K562 (cell line): Measurements from ENCODE around the gene HDAC1. TPM values are rescaled to one million over a fixed set of nuclear protein-coding genes. Genes with fewer than 3 reads are reported as not detected.

Experiments
- BCL6 ChIP-seq: fragments of 250-450 bp; sonication (Bioruptor Pico); IDR thresholded peaks from 2 replicates; pipeline ENCODE4 v1.4.0; 2020
- CEBPG ChIP-seq, 3 experiments: fragments of 200-800 bp in 1 of 3; sonication (Bioruptor generic) in 1 of 3; sonication (generic) in 1 of 3; formaldehyde crosslinking in 1 of 3; IDR thresholded peaks in 2 of 3; conservative IDR thresholded peaks in 1 of 3; 2 replicates each; pipeline versions ENCODE4 v1.6.1 to v1.8.0; 2016 to 2022; ENCODE audit warnings: missing compliant biosample characterization in 2 of 3, missing genetic modification characterization in 2 of 3, mild to moderate bottlenecking in 1 of 3, missing genetic modification reagents in 1 of 3
- FOXM1 ChIP-seq, 2 experiments: fragments of 450-650 bp in 1 of 2; sonication (generic) in 1 of 2; formaldehyde crosslinking in 1 of 2; IDR thresholded peaks; 2 replicates each; pipeline versions ENCODE4 v1.6.1 to v1.9.0; 2017 to 2022; ENCODE audit warnings: low read depth in 2 of 2, mild to moderate bottlenecking in 2 of 2, missing genetic modification reagents in 1 of 2, moderate library complexity in 1 of 2
- HEY1 ChIP-seq: fragments of 250-450 bp; sonication (Bioruptor Pico); IDR thresholded peaks from 2 replicates; pipeline ENCODE4 v1.5.0; 2020; ENCODE audit warnings: mild to moderate bottlenecking, moderate library complexity, borderline replicate concordance
- MEIS2 ChIP-seq: fragments of 450-650 bp; IDR thresholded peaks from 2 replicates; pipeline ENCODE4 v1.6.1; 2014; ENCODE audit warnings: mild to moderate bottlenecking; ENCODE audit not compliant: partially characterized antibody
- PCBP2 ChIP-seq: fragments of 200-400 bp; formaldehyde crosslinking; IDR thresholded peaks from 2 replicates; pipeline ENCODE4 v1.6.1; 2018; ENCODE audit warnings: low read length, low read depth, mild to moderate bottlenecking, moderate library complexity; ENCODE audit not compliant: poor library complexity, severe bottlenecking
- POLR2AphosphoS2 ChIP-seq: IDR thresholded peaks from 2 replicates; pipeline ENCODE4 v1.6.1; 2012; ENCODE audit warnings: low read length, improper control_type of control experiment
- RBM15 ChIP-seq: fragments of 200-400 bp; formaldehyde crosslinking; IDR thresholded peaks from 2 replicates; pipeline ENCODE4 v1.6.1; 2018; ENCODE audit warnings: mild to moderate bottlenecking, low read length, moderate library complexity; ENCODE audit not compliant: insufficient read depth
- SMARCB1 ChIP-seq: IDR thresholded peaks from 2 replicates; pipeline ENCODE4 v1.6.1; 2011; ENCODE audit warnings: improper control_type of control experiment, low read depth; ENCODE audit not compliant: insufficient read length
- SNIP1 ChIP-seq: fragments of 450-650 bp; IDR thresholded peaks from 2 replicates; pipeline ENCODE4 v1.7.1; 2017; ENCODE audit warnings: low read depth, mild to moderate bottlenecking
- XRCC4 ChIP-seq: IDR thresholded peaks from one replicate; pipeline ENCODE4 v1.6.1; 2011; ENCODE audit not compliant: insufficient read depth, insufficient read length; ENCODE audit errors: extremely low read depth
- ZC3H4 ChIP-seq: sonication (generic); formaldehyde crosslinking; IDR thresholded peaks from 2 replicates; pipeline ENCODE4 v1.9.0; 2021; ENCODE audit warnings: missing genetic modification reagents, borderline replicate concordance
- ZNF41 ChIP-seq: fragments of 250-450 bp; sonication (Bioruptor Pico); conservative IDR thresholded peaks from 2 replicates; pipeline ENCODE4 v1.4.0; 2020; ENCODE audit warnings: mild to moderate bottlenecking
- ZNF785 ChIP-seq: fragments of 250-450 bp; sonication (Bioruptor Pico); IDR thresholded peaks from 2 replicates; pipeline ENCODE4 v1.4.0; 2020; ENCODE audit warnings: mild to moderate bottlenecking
- ZNF830 ChIP-seq: fragments of 250-450 bp; sonication (Bioruptor Pico); IDR thresholded peaks from 2 replicates; pipeline ENCODE4 v1.5.0; 2021; ENCODE audit warnings: mild to moderate bottlenecking
- polyA plus RNA-seq, 8 experiments: library from polyadenylated mRNA; depleted of rRNA in 4 of 8; stranded (reverse) in 5 of 8; unstranded in 3 of 8; fragments of >200 nt; fragmentation: Nextera tagmentation in 2 of 8; fragmentation: Illumina TruSeq in 1 of 8; extraction: Ambion mirVana in 2 of 8; extraction: Trizol in 1 of 8; gene quantifications; 2 replicates each; pipeline versions ENCODE4 v1.2.1 to v1.2.3, GENCODE V29; 2011 to 2014; ENCODE audit warnings: inconsistent platforms in 1 of 8, missing spikeins in 1 of 8
- total RNA-seq, 7 experiments: library from RNA; depleted of rRNA in 6 of 7; stranded (reverse); fragments of >200 nt in 6 of 7; fragmentation: Illumina TruSeq in 2 of 7; extraction: Trizol in 2 of 7; gene quantifications; 2 replicates each; pipeline versions ENCODE4 v1.2.1 to v1.2.3, GENCODE V29; 2011 to 2021; ENCODE audit warnings: low replicate concordance in 1 of 7
- TF ChIP-seq, protein P1 (sequence below): sonication (generic); formaldehyde crosslinking; IDR thresholded peaks from 2 replicates; pipeline ENCODE4 v1.8.0; 2022; ENCODE audit warnings: mild to moderate bottlenecking, missing genetic modification reagents
- TF ChIP-seq, protein P2 (sequence below), 3 experiments: fragments of 200-800 bp in 1 of 3; fragments of 250-450 bp in 1 of 3; fragments of 450-650 bp in 1 of 3; sonication (Bioruptor Pico) in 1 of 3; sonication (Bioruptor generic) in 1 of 3; formaldehyde crosslinking in 1 of 3; IDR thresholded peaks; 2 replicates each; pipeline versions ENCODE4 v1.6.1 to v1.8.0; 2016 to 2022; ENCODE audit warnings: mild to moderate bottlenecking in 2 of 3, missing genetic modification characterization in 2 of 3, missing compliant biosample characterization in 1 of 3, moderate library complexity in 1 of 3
- TF ChIP-seq, protein P3 (sequence below): fragments of 250-450 bp; sonication (Bioruptor Pico); IDR thresholded peaks from 2 replicates; pipeline ENCODE4 v1.8.0; 2022; ENCODE audit warnings: moderate library complexity, mild to moderate bottlenecking, inconsistent platforms
- TF ChIP-seq, protein P4 (sequence below): IDR thresholded peaks from 2 replicates; pipeline ENCODE4 v1.6.1; 2011; ENCODE audit not compliant: insufficient read length; ENCODE audit errors: extremely low read depth

The HDAC1 gene
- total and polyA plus RNA-seq, 9 of the 15 experiments (the other 6 are each of a cell fraction or from before 2014, with no cell fraction given), result 169 to 384 (median 193) TPM

DNA sequence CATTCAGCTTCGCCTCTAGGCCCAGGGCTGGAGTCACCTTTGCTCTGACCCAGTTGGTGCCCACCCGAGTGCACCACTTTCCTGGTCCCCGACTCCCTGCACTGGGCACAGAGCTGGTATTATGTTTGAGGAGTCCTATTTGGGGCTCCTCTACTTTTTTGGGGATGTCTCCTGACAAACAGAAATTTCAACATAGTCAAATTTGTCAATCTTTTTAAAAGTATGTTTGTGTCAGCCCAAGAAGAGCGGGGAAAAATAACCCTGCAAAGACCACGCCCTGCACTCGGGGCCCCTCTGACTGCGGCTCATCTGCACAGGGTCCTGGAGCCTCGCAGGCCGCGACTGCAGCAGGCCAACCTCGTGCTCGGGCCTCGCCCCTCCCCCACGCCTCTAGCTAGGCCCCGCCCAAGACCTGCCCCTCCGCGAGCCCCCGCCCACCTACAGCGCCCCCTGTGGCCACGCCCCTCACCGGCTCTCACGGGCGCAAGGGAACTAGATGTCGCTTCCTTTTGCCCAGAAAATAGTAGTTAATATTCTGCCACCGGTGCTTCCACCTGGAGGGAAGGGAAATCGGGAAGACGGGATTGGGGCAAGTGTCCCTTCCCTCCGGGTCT lies 59.0 kb downstream of the HDAC1 start (continued):
- TF ChIP-seq ZNF830 (CRISPR knock-in tag) (no peak), ZNF785 (no peak), BCL6 (CRISPR knock-in tag) (0 out of 2 replicates have a peak, but pooled peaks have one; percentile 70), SMARCB1 (no peak), ZC3H4 (no peak), POLR2AphosphoS2 (no peak), RBM15 (no peak), ZNF41 (CRISPR knock-in tag) (0 out of 2 replicates have a peak, but pooled peaks have one; percentile 47), MEIS2 (no peak), PCBP2 (no peak), XRCC4 (no peak), CEBPG (CRISPR knock-in tag; IDR thresholded peaks at IDR 0.05) (no peak), CEBPG (tag; conservative IDR thresholded peaks at IDR 0.05 in 1 of 2, IDR thresholded peaks at IDR 0.05 in 1 of 2) (0 out of 4 replicates have a peak, but pooled peaks of 1 of the 2 experiments have one; percentile 37), SNIP1 (no peak), FOXM1 (IDR thresholded peaks at IDR 0.05; ENCODE audit: low read depth) (no peak), FOXM1 (CRISPR knock-in tag; IDR thresholded peaks at IDR 0.05; ENCODE audit: low read depth) (no peak), HEY1 (CRISPR knock-in tag) (no peak)
- TF ChIP-seq, protein P1, sequence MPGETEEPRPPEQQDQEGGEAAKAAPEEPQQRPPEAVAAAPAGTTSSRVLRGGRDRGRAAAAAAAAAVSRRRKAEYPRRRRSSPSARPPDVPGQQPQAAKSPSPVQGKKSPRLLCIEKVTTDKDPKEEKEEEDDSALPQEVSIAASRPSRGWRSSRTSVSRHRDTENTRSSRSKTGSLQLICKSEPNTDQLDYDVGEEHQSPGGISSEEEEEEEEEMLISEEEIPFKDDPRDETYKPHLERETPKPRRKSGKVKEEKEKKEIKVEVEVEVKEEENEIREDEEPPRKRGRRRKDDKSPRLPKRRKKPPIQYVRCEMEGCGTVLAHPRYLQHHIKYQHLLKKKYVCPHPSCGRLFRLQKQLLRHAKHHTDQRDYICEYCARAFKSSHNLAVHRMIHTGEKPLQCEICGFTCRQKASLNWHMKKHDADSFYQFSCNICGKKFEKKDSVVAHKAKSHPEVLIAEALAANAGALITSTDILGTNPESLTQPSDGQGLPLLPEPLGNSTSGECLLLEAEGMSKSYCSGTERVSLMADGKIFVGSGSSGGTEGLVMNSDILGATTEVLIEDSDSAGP (CRISPR knock-in tag), result no peak
- TF ChIP-seq, protein P2, sequence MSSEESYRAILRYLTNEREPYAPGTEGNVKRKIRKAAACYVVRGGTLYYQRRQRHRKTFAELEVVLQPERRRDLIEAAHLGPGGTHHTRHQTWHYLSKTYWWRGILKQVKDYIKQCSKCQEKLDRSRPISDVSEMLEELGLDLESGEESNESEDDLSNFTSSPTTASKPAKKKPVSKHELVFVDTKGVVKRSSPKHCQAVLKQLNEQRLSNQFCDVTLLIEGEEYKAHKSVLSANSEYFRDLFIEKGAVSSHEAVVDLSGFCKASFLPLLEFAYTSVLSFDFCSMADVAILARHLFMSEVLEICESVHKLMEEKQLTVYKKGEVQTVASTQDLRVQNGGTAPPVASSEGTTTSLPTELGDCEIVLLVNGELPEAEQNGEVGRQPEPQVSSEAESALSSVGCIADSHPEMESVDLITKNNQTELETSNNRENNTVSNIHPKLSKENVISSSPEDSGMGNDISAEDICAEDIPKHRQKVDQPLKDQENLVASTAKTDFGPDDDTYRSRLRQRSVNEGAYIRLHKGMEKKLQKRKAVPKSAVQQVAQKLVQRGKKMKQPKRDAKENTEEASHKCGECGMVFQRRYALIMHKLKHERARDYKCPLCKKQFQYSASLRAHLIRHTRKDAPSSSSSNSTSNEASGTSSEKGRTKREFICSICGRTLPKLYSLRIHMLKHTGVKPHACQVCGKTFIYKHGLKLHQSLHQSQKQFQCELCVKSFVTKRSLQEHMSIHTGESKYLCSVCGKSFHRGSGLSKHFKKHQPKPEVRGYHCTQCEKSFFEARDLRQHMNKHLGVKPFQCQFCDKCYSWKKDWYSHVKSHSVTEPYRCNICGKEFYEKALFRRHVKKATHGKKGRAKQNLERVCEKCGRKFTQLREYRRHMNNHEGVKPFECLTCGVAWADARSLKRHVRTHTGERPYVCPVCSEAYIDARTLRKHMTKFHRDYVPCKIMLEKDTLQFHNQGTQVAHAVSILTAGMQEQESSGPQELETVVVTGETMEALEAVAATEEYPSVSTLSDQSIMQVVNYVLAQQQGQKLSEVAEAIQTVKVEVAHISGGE (CRISPR knock-in tag; IDR thresholded peaks at IDR 0.05), result peak in 1 of 3 experiments; percentile 80; a peak in 1 of 6 replicates
- TF ChIP-seq, protein P3, sequence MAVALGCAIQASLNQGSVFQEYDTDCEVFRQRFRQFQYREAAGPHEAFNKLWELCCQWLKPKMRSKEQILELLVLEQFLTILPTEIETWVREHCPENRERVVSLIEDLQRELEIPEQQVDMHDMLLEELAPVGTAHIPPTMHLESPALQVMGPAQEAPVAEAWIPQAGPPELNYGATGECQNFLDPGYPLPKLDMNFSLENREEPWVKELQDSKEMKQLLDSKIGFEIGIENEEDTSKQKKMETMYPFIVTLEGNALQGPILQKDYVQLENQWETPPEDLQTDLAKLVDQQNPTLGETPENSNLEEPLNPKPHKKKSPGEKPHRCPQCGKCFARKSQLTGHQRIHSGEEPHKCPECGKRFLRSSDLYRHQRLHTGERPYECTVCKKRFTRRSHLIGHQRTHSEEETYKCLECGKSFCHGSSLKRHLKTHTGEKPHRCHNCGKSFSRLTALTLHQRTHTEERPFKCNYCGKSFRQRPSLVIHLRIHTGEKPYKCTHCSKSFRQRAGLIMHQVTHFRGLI (CRISPR knock-in tag), result peak; percentile 79
- TF ChIP-seq, protein P4, sequence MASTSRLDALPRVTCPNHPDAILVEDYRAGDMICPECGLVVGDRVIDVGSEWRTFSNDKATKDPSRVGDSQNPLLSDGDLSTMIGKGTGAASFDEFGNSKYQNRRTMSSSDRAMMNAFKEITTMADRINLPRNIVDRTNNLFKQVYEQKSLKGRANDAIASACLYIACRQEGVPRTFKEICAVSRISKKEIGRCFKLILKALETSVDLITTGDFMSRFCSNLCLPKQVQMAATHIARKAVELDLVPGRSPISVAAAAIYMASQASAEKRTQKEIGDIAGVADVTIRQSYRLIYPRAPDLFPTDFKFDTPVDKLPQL, result no peak
